DND-41 (cell line): Measurements from ENCODE around the gene CACHD1.

Experiments
- EZH2 ChIP-seq: IDR thresholded peaks from 3 replicates; pipeline ENCODE4 v1.6.1; 2012; ENCODE audit warnings: borderline replicate concordance, low read depth, mild to moderate bottlenecking, moderate library complexity, low read length, inconsistent platforms; ENCODE audit not compliant: severe bottlenecking
- TF ChIP-seq, protein P1 (sequence below): IDR thresholded peaks from 2 replicates; pipeline ENCODE4 v1.5.1; 2012; ENCODE audit warnings: borderline replicate concordance, low read length, moderate library complexity, mild to moderate bottlenecking; ENCODE audit not compliant: poor library complexity, severe bottlenecking; ENCODE audit errors: extremely low read depth

DNA sequence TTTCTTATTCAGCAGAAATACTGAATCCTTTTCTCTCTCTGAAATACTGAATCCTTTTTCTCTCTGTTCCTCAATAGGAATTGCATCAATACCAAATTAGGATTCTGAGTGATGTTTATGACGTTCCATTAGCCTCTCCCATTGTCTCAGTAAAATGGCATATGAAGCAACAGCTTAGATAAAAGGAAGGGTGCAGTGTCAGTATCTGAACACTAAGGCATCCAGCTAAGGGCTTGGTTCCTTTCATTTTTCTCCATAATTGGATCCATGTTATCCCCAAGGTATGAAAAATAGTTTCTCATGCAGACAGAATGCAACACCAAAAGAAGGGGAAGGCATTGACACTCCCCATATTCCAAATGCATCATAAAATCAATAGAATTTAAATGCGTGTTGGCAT is 213.5 kb downstream of the CACHD1 start:
- TF ChIP-seq, protein P1, sequence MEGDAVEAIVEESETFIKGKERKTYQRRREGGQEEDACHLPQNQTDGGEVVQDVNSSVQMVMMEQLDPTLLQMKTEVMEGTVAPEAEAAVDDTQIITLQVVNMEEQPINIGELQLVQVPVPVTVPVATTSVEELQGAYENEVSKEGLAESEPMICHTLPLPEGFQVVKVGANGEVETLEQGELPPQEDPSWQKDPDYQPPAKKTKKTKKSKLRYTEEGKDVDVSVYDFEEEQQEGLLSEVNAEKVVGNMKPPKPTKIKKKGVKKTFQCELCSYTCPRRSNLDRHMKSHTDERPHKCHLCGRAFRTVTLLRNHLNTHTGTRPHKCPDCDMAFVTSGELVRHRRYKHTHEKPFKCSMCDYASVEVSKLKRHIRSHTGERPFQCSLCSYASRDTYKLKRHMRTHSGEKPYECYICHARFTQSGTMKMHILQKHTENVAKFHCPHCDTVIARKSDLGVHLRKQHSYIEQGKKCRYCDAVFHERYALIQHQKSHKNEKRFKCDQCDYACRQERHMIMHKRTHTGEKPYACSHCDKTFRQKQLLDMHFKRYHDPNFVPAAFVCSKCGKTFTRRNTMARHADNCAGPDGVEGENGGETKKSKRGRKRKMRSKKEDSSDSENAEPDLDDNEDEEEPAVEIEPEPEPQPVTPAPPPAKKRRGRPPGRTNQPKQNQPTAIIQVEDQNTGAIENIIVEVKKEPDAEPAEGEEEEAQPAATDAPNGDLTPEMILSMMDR = no peak
- TF ChIP-seq EZH2 = no peak
